Astrocyte of the cerebellum (primary cell): ENCODE measurements around the gene PCDHA1.
"Not testable (repeated sequence)": the region's sequence is repeated elsewhere in the genome, so short reads cannot be mapped to it uniquely, and the experiment has no call there.

Experiments
- DNase-seq: peaks from one replicate; pipeline ENCODE4 v3.0.0-alpha.2; 2011; ENCODE audit warnings: low read depth
- H3K4me3 ChIP-seq: 2 replicates; pipeline ENCODE4 v1.5.1; 2011; ENCODE audit warnings: mild to moderate bottlenecking, low read depth, low read length, moderate library complexity
- in situ Hi-C: cut with HindIII; loops from 2 replicates; pipeline ENCODE4 v1.10.0; 2017; ENCODE audit warnings: low sequenced_read_pairs
- TF ChIP-seq, protein P1 (sequence below): IDR thresholded peaks from 2 replicates; pipeline ENCODE4 v1.5.1; 2012; ENCODE audit warnings: low read length, low read depth, moderate library complexity, mild to moderate bottlenecking; ENCODE audit errors: missing control alignments

The PCDHA1 gene

GRCh38 chr5:140800816-140801493 lies 15.0 kb downstream of the PCDHA1 start, which contains the start of gene PCDHA3:
Gene PCDHA3, plus strand, starts transcription at chr5:140801057.
- H3K4me3 ChIP-seq = no peak within 1 kb of the TSS
- TF ChIP-seq, protein P1, sequence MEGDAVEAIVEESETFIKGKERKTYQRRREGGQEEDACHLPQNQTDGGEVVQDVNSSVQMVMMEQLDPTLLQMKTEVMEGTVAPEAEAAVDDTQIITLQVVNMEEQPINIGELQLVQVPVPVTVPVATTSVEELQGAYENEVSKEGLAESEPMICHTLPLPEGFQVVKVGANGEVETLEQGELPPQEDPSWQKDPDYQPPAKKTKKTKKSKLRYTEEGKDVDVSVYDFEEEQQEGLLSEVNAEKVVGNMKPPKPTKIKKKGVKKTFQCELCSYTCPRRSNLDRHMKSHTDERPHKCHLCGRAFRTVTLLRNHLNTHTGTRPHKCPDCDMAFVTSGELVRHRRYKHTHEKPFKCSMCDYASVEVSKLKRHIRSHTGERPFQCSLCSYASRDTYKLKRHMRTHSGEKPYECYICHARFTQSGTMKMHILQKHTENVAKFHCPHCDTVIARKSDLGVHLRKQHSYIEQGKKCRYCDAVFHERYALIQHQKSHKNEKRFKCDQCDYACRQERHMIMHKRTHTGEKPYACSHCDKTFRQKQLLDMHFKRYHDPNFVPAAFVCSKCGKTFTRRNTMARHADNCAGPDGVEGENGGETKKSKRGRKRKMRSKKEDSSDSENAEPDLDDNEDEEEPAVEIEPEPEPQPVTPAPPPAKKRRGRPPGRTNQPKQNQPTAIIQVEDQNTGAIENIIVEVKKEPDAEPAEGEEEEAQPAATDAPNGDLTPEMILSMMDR = no peak
- DNase-seq = no peak
- in situ Hi-C loops = no loop called here

GRCh38 chr5:140801494-140801841 lies 15.5 kb downstream of the PCDHA1 start:
- TF ChIP-seq, protein P1 = no peak
- in situ Hi-C loops = no loop called here
- no peak for DNase-seq
- no peak overlapping the region for H3K4me3 ChIP-seq

DNA sequence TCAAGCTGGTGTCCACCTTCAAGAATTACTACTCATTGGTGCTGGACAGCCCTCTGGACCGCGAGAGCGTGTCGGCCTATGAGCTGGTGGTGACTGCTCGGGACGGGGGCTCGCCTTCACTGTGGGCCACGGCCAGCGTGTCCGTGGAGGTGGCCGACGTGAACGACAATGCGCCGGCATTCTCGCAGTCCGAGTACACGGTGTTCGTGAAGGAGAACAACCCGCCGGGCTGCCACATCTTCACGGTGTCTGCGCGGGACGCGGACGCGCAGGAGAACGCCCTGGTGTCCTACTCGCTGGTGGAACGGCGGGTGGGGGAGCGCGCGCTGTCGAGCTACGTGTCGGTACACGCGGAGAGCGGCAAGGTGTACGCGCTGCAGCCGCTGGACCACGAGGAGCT lies 16.4 kb downstream of the PCDHA1 start:
- H3K4me3 ChIP-seq, in situ Hi-C loops, DNase-seq: not testable (repeated sequence)

DNA sequence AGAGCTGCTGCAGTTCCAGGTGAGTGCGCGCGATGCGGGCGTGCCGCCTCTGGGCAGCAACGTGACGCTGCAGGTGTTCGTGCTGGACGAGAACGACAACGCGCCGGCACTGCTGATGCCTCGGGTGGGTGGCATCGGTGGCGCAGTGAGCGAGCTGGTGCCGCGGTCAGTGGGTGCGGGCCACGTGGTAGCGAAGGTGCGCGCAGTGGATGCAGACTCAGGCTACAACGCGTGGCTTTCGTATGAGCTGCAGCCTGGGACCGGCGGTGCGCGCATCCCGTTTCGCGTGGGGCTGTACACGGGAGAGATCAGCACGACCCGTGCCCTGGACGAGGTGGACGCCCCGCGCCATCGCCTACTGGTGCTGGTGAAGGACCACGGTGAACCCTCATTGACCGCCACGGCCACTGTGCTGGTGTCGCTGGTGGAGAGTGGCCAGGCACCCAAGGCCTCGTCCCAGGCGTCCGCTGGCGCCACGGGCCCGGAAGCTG lies 16.9 kb downstream of the PCDHA1 start:
- DNase-seq = no peak
- TF ChIP-seq, protein P1 = no peak
- no peak overlapping the region for H3K4me3 ChIP-seq
- in situ Hi-C loops = no loop called here

GRCh38 chr5:140806834-140807775 lies 21.2 kb downstream of the PCDHA1 start, which contains the start of gene PCDHA4:
Gene PCDHA4, plus strand, starts transcription at chr5:140807068.
- no peak for DNase-seq
- TF ChIP-seq, protein P1 = peak; percentile 21
- in situ Hi-C loops = no loop called here
- peak within 1 kb of the TSS; percentile 15 for H3K4me3 ChIP-seq

DNA sequence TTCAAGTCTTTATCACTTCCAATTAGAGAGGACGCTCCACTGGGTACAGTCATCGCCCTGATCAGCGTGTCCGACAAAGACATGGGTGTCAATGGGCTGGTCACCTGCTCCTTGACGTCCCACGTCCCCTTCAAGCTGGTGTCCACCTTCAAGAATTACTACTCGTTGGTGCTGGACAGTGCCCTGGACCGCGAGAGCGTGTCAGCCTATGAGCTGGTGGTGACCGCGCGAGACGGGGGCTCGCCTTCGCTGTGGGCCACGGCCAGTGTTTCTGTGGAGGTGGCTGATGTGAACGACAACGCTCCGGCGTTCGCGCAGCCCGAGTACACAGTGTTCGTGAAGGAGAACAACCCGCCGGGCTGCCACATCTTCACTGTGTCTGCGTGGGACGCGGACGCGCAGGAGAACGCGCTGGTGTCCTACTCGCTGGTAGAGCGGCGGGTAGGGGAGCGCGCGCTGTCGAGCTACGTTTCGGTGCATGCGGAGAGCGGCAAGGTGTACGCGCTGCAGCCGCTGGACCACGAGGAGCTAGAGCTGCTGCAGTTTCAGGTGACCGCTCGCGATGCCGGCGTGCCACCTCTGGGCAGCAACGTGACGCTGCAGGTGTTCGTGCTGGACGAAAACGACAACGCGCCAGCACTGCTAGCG lies 22.4 kb downstream of the PCDHA1 start:
- H3K4me3 ChIP-seq, in situ Hi-C loops, DNase-seq: not testable (repeated sequence)

DNA sequence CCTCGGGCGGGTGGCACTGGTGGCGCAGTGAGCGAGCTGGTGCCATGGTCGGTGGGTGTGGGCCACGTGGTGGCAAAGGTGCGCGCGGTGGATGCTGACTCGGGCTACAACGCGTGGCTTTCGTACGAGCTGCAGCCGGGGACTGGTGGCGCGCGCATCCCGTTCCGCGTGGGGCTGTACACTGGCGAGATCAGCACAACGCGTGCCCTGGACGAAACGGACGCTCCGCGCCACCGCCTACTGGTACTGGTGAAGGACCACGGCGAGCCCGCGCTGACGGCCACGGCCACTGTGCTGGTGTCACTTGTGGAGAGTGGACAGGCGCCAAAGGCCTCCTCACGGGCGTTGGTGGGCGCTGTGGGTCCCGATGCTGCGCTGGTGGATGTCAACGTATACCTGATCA lies 22.9 kb downstream of the PCDHA1 start:
- DNase-seq = no peak
- no peak overlapping the region for H3K4me3 ChIP-seq
- in situ Hi-C loops = no loop called here
- TF ChIP-seq, protein P1 = no peak
